Spleen (tissue), 7 donors: Measurements from ENCODE around the gene C1QL1.

ENCODE experiments used
- POLR2A ChIP-seq, 3 donors: fragments of 450-650 bp; IDR thresholded peaks; one replicate each; pipeline ENCODE4 v1.5.1; 2017; ENCODE audit warnings: antibody characterized with exemption in 3 of 3, mild to moderate bottlenecking in 1 of 3
- TF ChIP-seq, protein P1 (sequence below), 11 experiments: fragments of 200-600 bp in 7 of 11; fragments of 450-650 bp in 4 of 11; sonication (generic) in 4 of 11; IDR thresholded peaks in 8 of 11; conservative IDR thresholded peaks in 3 of 11; 1 replicate in 7 of 11; 2 replicates in 4 of 11; pipeline versions ENCODE4 v1.4.0 to v1.8.0; 2016 to 2021; ENCODE audit warnings: antibody characterized with exemption in 11 of 11, inconsistent platforms in 4 of 11, mild to moderate bottlenecking in 1 of 11
- donor health status: DM: no; HTN: no; CAD: no; lungs with moderate emphysema.
- donor health status: DM: no; HTN: no; CAD: no.
- donor health status: DM: no; HTN: no; CAD: no.

DNA sequence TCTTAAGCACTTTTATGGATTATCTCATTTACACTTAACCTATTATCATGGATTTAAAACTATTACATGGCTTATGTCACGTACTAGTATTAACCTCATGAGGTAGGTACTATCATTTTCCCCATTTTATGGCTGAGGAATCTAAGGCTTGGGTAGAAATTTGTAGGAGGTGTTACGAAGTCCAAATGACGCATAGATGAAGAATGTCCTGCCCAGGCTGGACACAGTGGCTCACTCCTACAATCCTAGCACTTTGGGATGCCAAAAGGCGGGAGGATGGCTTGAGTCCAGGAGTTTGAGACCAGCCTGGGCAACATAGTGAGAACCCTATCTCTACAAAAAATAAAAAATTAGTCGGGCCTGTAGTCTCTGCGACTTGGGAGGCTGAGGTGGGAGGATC is 4.8 kb upstream of the C1QL1 start:
- TF ChIP-seq, protein P1, sequence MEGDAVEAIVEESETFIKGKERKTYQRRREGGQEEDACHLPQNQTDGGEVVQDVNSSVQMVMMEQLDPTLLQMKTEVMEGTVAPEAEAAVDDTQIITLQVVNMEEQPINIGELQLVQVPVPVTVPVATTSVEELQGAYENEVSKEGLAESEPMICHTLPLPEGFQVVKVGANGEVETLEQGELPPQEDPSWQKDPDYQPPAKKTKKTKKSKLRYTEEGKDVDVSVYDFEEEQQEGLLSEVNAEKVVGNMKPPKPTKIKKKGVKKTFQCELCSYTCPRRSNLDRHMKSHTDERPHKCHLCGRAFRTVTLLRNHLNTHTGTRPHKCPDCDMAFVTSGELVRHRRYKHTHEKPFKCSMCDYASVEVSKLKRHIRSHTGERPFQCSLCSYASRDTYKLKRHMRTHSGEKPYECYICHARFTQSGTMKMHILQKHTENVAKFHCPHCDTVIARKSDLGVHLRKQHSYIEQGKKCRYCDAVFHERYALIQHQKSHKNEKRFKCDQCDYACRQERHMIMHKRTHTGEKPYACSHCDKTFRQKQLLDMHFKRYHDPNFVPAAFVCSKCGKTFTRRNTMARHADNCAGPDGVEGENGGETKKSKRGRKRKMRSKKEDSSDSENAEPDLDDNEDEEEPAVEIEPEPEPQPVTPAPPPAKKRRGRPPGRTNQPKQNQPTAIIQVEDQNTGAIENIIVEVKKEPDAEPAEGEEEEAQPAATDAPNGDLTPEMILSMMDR (IDR thresholded peaks at IDR 0.05 in 8 of 11, conservative IDR thresholded peaks at IDR 0.05 in 3 of 11), result no peak
- TF ChIP-seq POLR2A (IDR thresholded peaks at IDR 0.05), result no peak
